NCI-H1105 (cell line): ENCODE data around the gene EIF2B5.

Experiments
- DNase-seq: peaks from one replicate; lab custom pipeline; 2025; lab: John Stamatoyannopoulos, UW

EIF2B5 gene

GRCh38 chr3:184174284-184174645, 39.1 kb downstream of the EIF2B5 start:
- DNase-seq, result no peak

- DNase-seq, result peak; percentile 100
Observed at GRCh38 chr3:184174646-184175492, 39.7 kb downstream of the EIF2B5 start, which contains the start of gene AP2M1. TSS of gene AP2M1 (plus strand) at chr3:184174855. CDS start at chr3:184176994, 2,139 bp downstream.

- DNase-seq, result no peak
Observed at GRCh38 chr3:184175506-184175905, 40.3 kb downstream of the EIF2B5 start.

GRCh38 chr3:184175981-184176376, 40.8 kb downstream of the EIF2B5 start:
- DNase-seq, result no peak

GRCh38 chr3:184176377-184177330, 41.5 kb downstream of the EIF2B5 start:
- DNase-seq, result no peak

- DNase-seq, result no peak
Observed at GRCh38 chr3:184177331-184177731, 42.2 kb downstream of the EIF2B5 start.

GRCh38 chr3:184177767-184178306, 42.7 kb downstream of the EIF2B5 start:
- no peak for DNase-seq

- no peak for DNase-seq
Observed at GRCh38 chr3:184178521-184179138, 43.5 kb downstream of the EIF2B5 start.

GRCh38 chr3:184180165-184180564, 45.0 kb downstream of the EIF2B5 start:
- no peak for DNase-seq

GRCh38 chr3:184181596-184181995, 46.4 kb downstream of the EIF2B5 start:
- no peak for DNase-seq

- no peak for DNase-seq
Observed at GRCh38 chr3:184183679-184184078, 48.5 kb downstream of the EIF2B5 start.

- no peak for DNase-seq
Observed at GRCh38 chr3:184184546-184185230, 49.5 kb downstream of the EIF2B5 start.

GRCh38 chr3:184185461-184186183, 50.5 kb downstream of the EIF2B5 start:
- DNase-seq, result peak; percentile 100

GRCh38 chr3:184186184-184186901, 51.2 kb downstream of the EIF2B5 start, which contains the start of gene ABCF3:
TSS of gene ABCF3 (plus strand) at chr3:184186199. CDS start at chr3:184186208, 9 bp downstream.
- DNase-seq, result peak; percentile 37

GRCh38 chr3:184186902-184187207, 51.7 kb downstream of the EIF2B5 start:
- DNase-seq, result no peak

- DNase-seq, result no peak
Observed at GRCh38 chr3:184188080-184188479, 52.9 kb downstream of the EIF2B5 start.

- no peak for DNase-seq
Observed at GRCh38 chr3:184189421-184189820, 54.3 kb downstream of the EIF2B5 start.

GRCh38 chr3:184192889-184193288, 57.7 kb downstream of the EIF2B5 start:
- DNase-seq, result no peak

GRCh38 chr3:184193991-184194539, 58.9 kb downstream of the EIF2B5 start:
- no peak for DNase-seq
